Measurements from ENCODE around the gene MPV17.

The MPV17 gene

GRCh38 chr2:27263287-27264252, 59.3 kb downstream of the MPV17 start:
- peak; percentile 33 for DNase-seq

- peak; percentile 72 for DNase-seq
These were observed 60.3 kb downstream of the MPV17 start, which contains the start of gene SLC30A3 for GRCh38 chr2:27262379-27263286. Gene SLC30A3, minus strand, starts transcription at chr2:27263047. Its CDS starts 141 bp downstream, at chr2:27262906.

GRCh38 chr2:27261926-27262298, 61.0 kb downstream of the MPV17 start:
- DNase-seq, result no peak

DNA sequence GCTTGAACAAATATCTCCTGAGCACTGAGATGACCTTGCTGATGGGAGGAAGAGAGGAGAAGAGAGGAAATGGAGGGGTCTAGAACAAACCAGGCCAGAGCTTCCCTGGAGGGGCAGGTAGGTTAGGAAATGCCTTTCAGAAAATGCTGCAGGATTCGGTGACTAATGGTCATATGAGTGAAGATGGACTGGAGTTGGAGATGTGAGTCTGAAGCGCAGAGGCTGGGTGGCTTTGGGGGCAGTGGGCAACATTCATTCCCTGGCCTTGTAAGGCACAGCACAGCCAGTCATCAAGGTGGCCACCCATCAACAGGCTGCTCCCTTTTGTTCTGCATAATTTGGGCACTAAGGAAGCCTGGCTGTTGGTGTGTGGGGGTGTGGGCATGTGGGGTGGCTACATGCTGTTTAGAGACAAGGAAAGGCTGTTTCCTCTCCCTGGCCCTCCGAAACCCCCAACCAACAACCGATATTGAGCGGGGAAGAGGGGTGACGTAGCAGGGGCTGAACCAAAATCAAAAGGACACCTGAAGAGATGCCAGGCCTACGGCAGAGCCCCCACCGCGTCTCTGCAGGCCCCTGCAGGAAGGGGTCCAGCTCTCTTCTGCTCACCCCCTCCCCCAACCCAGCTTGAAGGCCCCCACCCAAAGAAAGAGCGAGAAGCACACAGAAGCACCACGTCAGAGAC, 61.5 kb downstream of the MPV17 start:
- DNase-seq, result no peak

Measured in activated T-cell treated with anti-CD3 and anti-CD28 coated beads, Interleukin-2, amount 50 U/mL, for 1 hour (primary cell).